Measurements from ENCODE around the gene SPDYE8. TPM values are rescaled to one million over a fixed set of nuclear protein-coding genes. Genes with fewer than 3 reads are reported as not detected.
"Not testable (repeated sequence)": the region's sequence is repeated elsewhere in the genome, so short reads cannot be mapped to it uniquely, and the experiment has no call there.

SPDYE8 gene
- total and polyA plus RNA-seq, 7 experiments from 2014 or later: 0.08 TPM; not detected in 6

- H3K36me3 Mint-ChIP-seq; H3K4me1 ChIP-seq (ENCODE audit: control insufficient read depth in 2 of 2, insufficient read depth in 2 of 2, low read length in 2 of 2); H3K27me3 Mint-ChIP-seq; ATAC-seq; H3K4me3 Mint-ChIP-seq; H3K4me3 ChIP-seq (ENCODE audit: low read length); H3K27me3 ChIP-seq (ENCODE audit: control insufficient read depth in 2 of 2, insufficient read depth in 2 of 2, low read length in 2 of 2); H3K9me3 ChIP-seq (ENCODE audit: control insufficient read depth in 2 of 3, low read length in 3 of 3); POLR2A ChIA-PET; H3K9me3 Mint-ChIP-seq; H3K27ac ChIP-seq (ENCODE audit: low read depth, low read length); H3K36me3 ChIP-seq (ENCODE audit: control insufficient read depth in 2 of 3, insufficient read depth in 3 of 3, low read length in 3 of 3); H3K4me1 Mint-ChIP-seq; intact Hi-C loops (cut with micrococcal nuclease); DNase-seq; H3K27ac Mint-ChIP-seq; CTCF ChIA-PET: not testable (repeated sequence)
Observed at GRCh38 chr7:72995484-72995883, 34.1 kb downstream of the SPDYE8 start.

- intact Hi-C loops (cut with micrococcal nuclease); H3K4me3 Mint-ChIP-seq; H3K36me3 ChIP-seq (ENCODE audit: control insufficient read depth in 2 of 3, insufficient read depth in 3 of 3, low read length in 3 of 3); H3K9me3 Mint-ChIP-seq; H3K4me3 ChIP-seq (ENCODE audit: low read length); H3K27ac ChIP-seq (ENCODE audit: low read depth, low read length); ATAC-seq; H3K9me3 ChIP-seq (ENCODE audit: control insufficient read depth in 2 of 3, low read length in 3 of 3); POLR2A ChIA-PET; H3K4me1 ChIP-seq (ENCODE audit: control insufficient read depth in 2 of 2, insufficient read depth in 2 of 2, low read length in 2 of 2); H3K36me3 Mint-ChIP-seq; H3K27me3 Mint-ChIP-seq; H3K27me3 ChIP-seq (ENCODE audit: control insufficient read depth in 2 of 2, insufficient read depth in 2 of 2, low read length in 2 of 2); CTCF ChIA-PET; H3K4me1 Mint-ChIP-seq; H3K27ac Mint-ChIP-seq: not testable (repeated sequence)
- peak in 1 of 9 donors; percentile 7 for DNase-seq
Observed at GRCh38 chr7:72990146-72990913, 39.2 kb downstream of the SPDYE8 start.

- DNase-seq; H3K27ac ChIP-seq (ENCODE audit: low read depth, low read length); H3K27me3 Mint-ChIP-seq; H3K4me3 ChIP-seq (ENCODE audit: low read length); H3K9me3 ChIP-seq (ENCODE audit: control insufficient read depth in 2 of 3, low read length in 3 of 3); H3K4me1 ChIP-seq (ENCODE audit: control insufficient read depth in 2 of 2, insufficient read depth in 2 of 2, low read length in 2 of 2); H3K4me1 Mint-ChIP-seq; H3K27me3 ChIP-seq (ENCODE audit: control insufficient read depth in 2 of 2, insufficient read depth in 2 of 2, low read length in 2 of 2); POLR2A ChIA-PET; CTCF ChIA-PET; H3K36me3 Mint-ChIP-seq; H3K36me3 ChIP-seq (ENCODE audit: control insufficient read depth in 2 of 3, insufficient read depth in 3 of 3, low read length in 3 of 3); ATAC-seq; H3K9me3 Mint-ChIP-seq; H3K4me3 Mint-ChIP-seq; H3K27ac Mint-ChIP-seq; intact Hi-C loops (cut with micrococcal nuclease): not testable (repeated sequence)
Observed at GRCh38 chr7:72982084-72982483, 47.5 kb downstream of the SPDYE8 start.

- DNase-seq: not testable (repeated sequence)
Observed at GRCh38 chr7:72980382-72980781, 49.2 kb downstream of the SPDYE8 start.

GRCh38 chr7:72976434-72976833 lies 53.1 kb downstream of the SPDYE8 start:
- H3K4me3 Mint-ChIP-seq; H3K36me3 ChIP-seq (ENCODE audit: control insufficient read depth in 2 of 3, insufficient read depth in 3 of 3, low read length in 3 of 3); H3K9me3 Mint-ChIP-seq; H3K9me3 ChIP-seq (ENCODE audit: control insufficient read depth in 2 of 3, low read length in 3 of 3); H3K27me3 Mint-ChIP-seq; POLR2A ChIA-PET; H3K4me3 ChIP-seq (ENCODE audit: low read length); H3K27ac ChIP-seq (ENCODE audit: low read depth, low read length); CTCF ChIA-PET; DNase-seq; H3K27ac Mint-ChIP-seq; H3K4me1 ChIP-seq (ENCODE audit: control insufficient read depth in 2 of 2, insufficient read depth in 2 of 2, low read length in 2 of 2); H3K27me3 ChIP-seq (ENCODE audit: control insufficient read depth in 2 of 2, insufficient read depth in 2 of 2, low read length in 2 of 2); intact Hi-C loops (cut with micrococcal nuclease); ATAC-seq; H3K4me1 Mint-ChIP-seq; H3K36me3 Mint-ChIP-seq: not testable (repeated sequence)

More at GRCh38 chr7:72980382-72980781, 49.2 kb downstream of the SPDYE8 start:
- H3K27me3 Mint-ChIP-seq; ATAC-seq; H3K4me3 Mint-ChIP-seq; H3K27me3 ChIP-seq (ENCODE audit: control insufficient read depth in 2 of 2, insufficient read depth in 2 of 2, low read length in 2 of 2); H3K9me3 Mint-ChIP-seq; H3K36me3 ChIP-seq (ENCODE audit: control insufficient read depth in 2 of 3, insufficient read depth in 3 of 3, low read length in 3 of 3); H3K27ac ChIP-seq (ENCODE audit: low read depth, low read length); H3K4me1 ChIP-seq (ENCODE audit: control insufficient read depth in 2 of 2, insufficient read depth in 2 of 2, low read length in 2 of 2); H3K4me1 Mint-ChIP-seq; H3K27ac Mint-ChIP-seq; intact Hi-C loops (cut with micrococcal nuclease); H3K36me3 Mint-ChIP-seq; CTCF ChIA-PET; H3K4me3 ChIP-seq (ENCODE audit: low read length); H3K9me3 ChIP-seq (ENCODE audit: control insufficient read depth in 2 of 3, low read length in 3 of 3); POLR2A ChIA-PET: not testable (repeated sequence)

GRCh38 chr7:72975656-72976286 lies 53.8 kb downstream of the SPDYE8 start:
- H3K4me3 Mint-ChIP-seq: not testable (repeated sequence)

GRCh38 chr7:72974781-72975180 lies 54.8 kb downstream of the SPDYE8 start:
- H3K27ac Mint-ChIP-seq; H3K4me1 Mint-ChIP-seq; H3K9me3 ChIP-seq (ENCODE audit: control insufficient read depth in 2 of 3, low read length in 3 of 3); H3K27me3 ChIP-seq (ENCODE audit: control insufficient read depth in 2 of 2, insufficient read depth in 2 of 2, low read length in 2 of 2); H3K4me3 ChIP-seq (ENCODE audit: low read length); H3K27me3 Mint-ChIP-seq; intact Hi-C loops (cut with micrococcal nuclease); H3K36me3 ChIP-seq (ENCODE audit: control insufficient read depth in 2 of 3, insufficient read depth in 3 of 3, low read length in 3 of 3); CTCF ChIA-PET; POLR2A ChIA-PET; H3K4me3 Mint-ChIP-seq; ATAC-seq; H3K9me3 Mint-ChIP-seq; H3K36me3 Mint-ChIP-seq; H3K4me1 ChIP-seq (ENCODE audit: control insufficient read depth in 2 of 2, insufficient read depth in 2 of 2, low read length in 2 of 2); DNase-seq; H3K27ac ChIP-seq (ENCODE audit: low read depth, low read length): not testable (repeated sequence)

More at GRCh38 chr7:72975656-72976286, 53.8 kb downstream of the SPDYE8 start:
- H3K27me3 Mint-ChIP-seq; H3K4me1 Mint-ChIP-seq; H3K4me1 ChIP-seq (ENCODE audit: control insufficient read depth in 2 of 2, insufficient read depth in 2 of 2, low read length in 2 of 2); intact Hi-C loops (cut with micrococcal nuclease); H3K27ac ChIP-seq (ENCODE audit: low read depth, low read length); H3K27me3 ChIP-seq (ENCODE audit: control insufficient read depth in 2 of 2, insufficient read depth in 2 of 2, low read length in 2 of 2); H3K36me3 ChIP-seq (ENCODE audit: control insufficient read depth in 2 of 3, insufficient read depth in 3 of 3, low read length in 3 of 3); H3K4me3 ChIP-seq (ENCODE audit: low read length); H3K36me3 Mint-ChIP-seq; CTCF ChIA-PET; H3K27ac Mint-ChIP-seq; H3K9me3 ChIP-seq (ENCODE audit: control insufficient read depth in 2 of 3, low read length in 3 of 3); ATAC-seq; H3K9me3 Mint-ChIP-seq; POLR2A ChIA-PET; DNase-seq: not testable (repeated sequence)
